ENCODE results near the gene EHF. TPM values are rescaled to one million over a fixed set of nuclear protein-coding genes. Genes with fewer than 3 reads are reported as not detected.

Gene EHF
- total and polyA plus RNA-seq, 2 of the 13 experiments (the other 11 are each of a cell fraction or from before 2014, with no cell fraction given), result 0.04 to 0.46 TPM

DNA sequence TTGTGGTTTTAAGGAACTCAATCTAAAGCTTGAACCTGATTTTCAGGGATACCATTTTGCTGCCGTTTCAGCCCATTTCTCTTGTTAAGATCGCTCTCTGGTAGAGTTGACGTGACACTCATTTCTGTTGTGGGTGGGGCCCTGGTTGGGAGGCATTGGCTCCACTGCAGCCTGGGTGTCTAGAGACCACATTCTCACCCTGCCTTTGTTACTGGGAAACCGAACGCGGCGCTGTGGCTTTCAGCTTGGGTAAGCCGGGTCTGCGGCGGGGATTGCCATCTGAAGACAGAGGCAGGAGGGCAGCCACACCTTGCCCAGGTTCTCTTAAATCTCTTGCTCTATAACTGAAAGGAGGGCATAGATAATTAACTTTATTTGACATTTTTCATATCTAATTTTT is 3.2 kb downstream of the EHF start:
- WGBS (ENCODE audit: low lambda C conversion rate), result 98% methylated on average over 10 of the region's 10 CpGs
- BruUV-seq (replicated peaks), result no TSS peak
- no peak for ATAC-seq
- no peak overlapping the region for H3K4me3 ChIP-seq (replicated peaks in 1 of 3; ENCODE audit: insufficient read depth in 1 of 3, low read depth in 2 of 3, low read length in 3 of 3)
- no peak overlapping the region for H2AFZ ChIP-seq (ENCODE audit: low read length)
- in situ Hi-C loops (cut with HindIII; ENCODE audit: extremely low pct_ligation_motif_present, low pct_unique_long_range_greater_than_20kb) (no loop called here), intact Hi-C loops (cut with micrococcal nuclease; ENCODE audit: unreplicated experiment) (no loop called here)
- H3K27ac ChIP-seq (ENCODE audit: extremely low read length, insufficient read depth, low read length), result no peak overlapping the region
- H3K4me2 ChIP-seq (ENCODE audit: low read depth, low read length), result no peak overlapping the region
- no peaks in the 10 kb centered on the region for H3K79me2 ChIP-seq (ENCODE audit: insufficient read depth, low read length)
- H3K9me3 ChIP-seq (ENCODE audit: low read length), result no peaks in the 10 kb centered on the region
- H3K9ac ChIP-seq (ENCODE audit: insufficient read depth, low read depth, low read length), result no peak overlapping the region
- ChIA-PET CTCF (ENCODE audit: low intra/inter-chr PET ratio, low total read pairs) (no interaction called here), POLR2A (no interaction called here)
- DNase-seq (ENCODE audit: low spot score), result no peak
- H3K4me1 ChIP-seq (ENCODE audit: insufficient read depth, low read length), result peaks cover 25% of the 10 kb centered on the region
- no peaks in the 10 kb centered on the region for H4K20me1 ChIP-seq (ENCODE audit: insufficient read depth, low read length)
- no peaks in the 10 kb centered on the region for H3K36me3 ChIP-seq (replicated peaks in 1 of 2; ENCODE audit: control insufficient read depth in 1 of 2, insufficient read depth in 2 of 2, low read length in 2 of 2)
- no peak for FAIRE-seq
- H3K27me3 ChIP-seq (ENCODE audit: control insufficient read depth in 1 of 2, insufficient read depth in 2 of 2, low read length in 2 of 2), result no peaks in the 10 kb centered on the region
- TF ChIP-seq FOSL2 (CRISPR knock-in tag; IDR thresholded peaks at IDR 0.05), result no peak
- TF ChIP-seq GATAD1 (CRISPR knock-in tag; IDR thresholded peaks at IDR 0.05), result no peak
- no peak for TF ChIP-seq TEAD3 (CRISPR knock-in tag; optimal IDR thresholded peaks at IDR 0.05; ENCODE audit: borderline replicate concordance)
- no peak for TF ChIP-seq PRDM10 (CRISPR knock-in tag; IDR thresholded peaks at IDR 0.05; ENCODE audit: low read depth)
- no peak for TF ChIP-seq HINFP (CRISPR knock-in tag; IDR thresholded peaks at IDR 0.05; ENCODE audit: low read depth)
- TF ChIP-seq ZNF274 (CRISPR knock-in tag; IDR thresholded peaks at IDR 0.05), result no peak
- no peak for TF ChIP-seq ESRRA (CRISPR knock-in tag; IDR thresholded peaks at IDR 0.05; ENCODE audit: low read depth)
- no peak for TF ChIP-seq NCOR1 (IDR thresholded peaks at IDR 0.05; ENCODE audit: borderline replicate concordance, low read length)
- TF ChIP-seq, protein P1, sequence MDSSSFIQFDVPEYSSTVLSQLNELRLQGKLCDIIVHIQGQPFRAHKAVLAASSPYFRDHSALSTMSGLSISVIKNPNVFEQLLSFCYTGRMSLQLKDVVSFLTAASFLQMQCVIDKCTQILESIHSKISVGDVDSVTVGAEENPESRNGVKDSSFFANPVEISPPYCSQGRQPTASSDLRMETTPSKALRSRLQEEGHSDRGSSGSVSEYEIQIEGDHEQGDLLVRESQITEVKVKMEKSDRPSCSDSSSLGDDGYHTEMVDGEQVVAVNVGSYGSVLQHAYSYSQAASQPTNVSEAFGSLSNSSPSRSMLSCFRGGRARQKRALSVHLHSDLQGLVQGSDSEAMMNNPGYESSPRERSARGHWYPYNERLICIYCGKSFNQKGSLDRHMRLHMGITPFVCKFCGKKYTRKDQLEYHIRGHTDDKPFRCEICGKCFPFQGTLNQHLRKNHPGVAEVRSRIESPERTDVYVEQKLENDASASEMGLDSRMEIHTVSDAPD (CRISPR knock-in tag; IDR thresholded peaks at IDR 0.05), result no peak
- no peak for TF ChIP-seq ZNF556 (CRISPR knock-in tag; IDR thresholded peaks at IDR 0.05; ENCODE audit: borderline replicate concordance)
- TF ChIP-seq, protein P2, sequence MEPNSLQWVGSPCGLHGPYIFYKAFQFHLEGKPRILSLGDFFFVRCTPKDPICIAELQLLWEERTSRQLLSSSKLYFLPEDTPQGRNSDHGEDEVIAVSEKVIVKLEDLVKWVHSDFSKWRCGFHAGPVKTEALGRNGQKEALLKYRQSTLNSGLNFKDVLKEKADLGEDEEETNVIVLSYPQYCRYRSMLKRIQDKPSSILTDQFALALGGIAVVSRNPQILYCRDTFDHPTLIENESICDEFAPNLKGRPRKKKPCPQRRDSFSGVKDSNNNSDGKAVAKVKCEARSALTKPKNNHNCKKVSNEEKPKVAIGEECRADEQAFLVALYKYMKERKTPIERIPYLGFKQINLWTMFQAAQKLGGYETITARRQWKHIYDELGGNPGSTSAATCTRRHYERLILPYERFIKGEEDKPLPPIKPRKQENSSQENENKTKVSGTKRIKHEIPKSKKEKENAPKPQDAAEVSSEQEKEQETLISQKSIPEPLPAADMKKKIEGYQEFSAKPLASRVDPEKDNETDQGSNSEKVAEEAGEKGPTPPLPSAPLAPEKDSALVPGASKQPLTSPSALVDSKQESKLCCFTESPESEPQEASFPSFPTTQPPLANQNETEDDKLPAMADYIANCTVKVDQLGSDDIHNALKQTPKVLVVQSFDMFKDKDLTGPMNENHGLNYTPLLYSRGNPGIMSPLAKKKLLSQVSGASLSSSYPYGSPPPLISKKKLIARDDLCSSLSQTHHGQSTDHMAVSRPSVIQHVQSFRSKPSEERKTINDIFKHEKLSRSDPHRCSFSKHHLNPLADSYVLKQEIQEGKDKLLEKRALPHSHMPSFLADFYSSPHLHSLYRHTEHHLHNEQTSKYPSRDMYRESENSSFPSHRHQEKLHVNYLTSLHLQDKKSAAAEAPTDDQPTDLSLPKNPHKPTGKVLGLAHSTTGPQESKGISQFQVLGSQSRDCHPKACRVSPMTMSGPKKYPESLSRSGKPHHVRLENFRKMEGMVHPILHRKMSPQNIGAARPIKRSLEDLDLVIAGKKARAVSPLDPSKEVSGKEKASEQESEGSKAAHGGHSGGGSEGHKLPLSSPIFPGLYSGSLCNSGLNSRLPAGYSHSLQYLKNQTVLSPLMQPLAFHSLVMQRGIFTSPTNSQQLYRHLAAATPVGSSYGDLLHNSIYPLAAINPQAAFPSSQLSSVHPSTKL (CRISPR knock-in tag; IDR thresholded peaks at IDR 0.05), result no peak
- TF ChIP-seq AGO2 (optimal IDR thresholded peaks at IDR 0.05; ENCODE audit: low read depth, low read length), result no peak
- TF ChIP-seq ATF7 (IDR thresholded peaks at IDR 0.05), result no peak
- TF ChIP-seq ATF7 (CRISPR knock-in tag; IDR thresholded peaks at IDR 0.05), result no peak

Measured in HepG2 (cell line).